Ishikawa (cell line): ENCODE measurements around the gene NKX1-2.

Experiments
- CEBPB ChIP-seq: IDR thresholded peaks from 2 replicates; pipeline ENCODE4 v1.6.1; 2012
- CREB1 ChIP-seq: IDR thresholded peaks from 2 replicates; pipeline ENCODE4 v1.6.1; 2012; ENCODE audit warnings: low read depth
- EGR1 ChIP-seq: IDR thresholded peaks from 2 replicates; pipeline ENCODE4 v1.6.1; 2012
- EP300 ChIP-seq: IDR thresholded peaks from 2 replicates; pipeline ENCODE4 v1.6.1; 2012; ENCODE audit warnings: borderline replicate concordance
- FOXM1 ChIP-seq: IDR thresholded peaks from 2 replicates; pipeline ENCODE4 v1.6.1; 2012; ENCODE audit warnings: low read depth, borderline replicate concordance
- MAX ChIP-seq: IDR thresholded peaks from 2 replicates; pipeline ENCODE4 v1.6.1; 2012
- RAD21 ChIP-seq: IDR thresholded peaks from 2 replicates; pipeline ENCODE4 v1.6.1; 2012; ENCODE audit warnings: low read depth
- REST ChIP-seq: IDR thresholded peaks from 2 replicates; pipeline ENCODE4 v1.6.1; 2012; ENCODE audit warnings: low read depth, mild to moderate bottlenecking
- TAF1 ChIP-seq: IDR thresholded peaks from 2 replicates; pipeline ENCODE4 v1.6.1; 2012; ENCODE audit warnings: low read depth, mild to moderate bottlenecking
- TCF12 ChIP-seq: IDR thresholded peaks from 2 replicates; pipeline ENCODE4 v1.6.1; 2012; ENCODE audit warnings: low read depth
- TEAD4 ChIP-seq: IDR thresholded peaks from 2 replicates; pipeline ENCODE4 v1.6.1; 2012
- USF1 ChIP-seq: IDR thresholded peaks from 2 replicates; pipeline ENCODE4 v1.6.1; 2012
- YY1 ChIP-seq: IDR thresholded peaks from 2 replicates; pipeline ENCODE4 v1.6.1; 2012; ENCODE audit warnings: low read depth
- ZBTB7A ChIP-seq: IDR thresholded peaks from 2 replicates; pipeline ENCODE4 v1.6.1; 2012; ENCODE audit warnings: low read depth

- no peak for TF ChIP-seq EP300
- no peak for TF ChIP-seq CEBPB
- no peak for TF ChIP-seq REST
- no peak for TF ChIP-seq RAD21
- no peak for TF ChIP-seq TAF1
- TF ChIP-seq MAX, result no peak
- no peak for TF ChIP-seq CREB1
- no peak for TF ChIP-seq YY1
- TF ChIP-seq USF1, result no peak
- TF ChIP-seq TEAD4, result no peak
- TF ChIP-seq TCF12, result no peak
- TF ChIP-seq FOXM1, result no peak
- no peak for TF ChIP-seq ZBTB7A
- TF ChIP-seq EGR1, result no peak
Measured at GRCh38 chr10:124414076-124414475, 35.8 kb downstream of the NKX1-2 start.
